ENCODE results near the gene TBC1D9B. TPM values are rescaled to one million over a fixed set of nuclear protein-coding genes. Genes with fewer than 3 reads are reported as not detected.

The TBC1D9B gene
- total RNA-seq, 4 donors from 2014 or later = 50.7 to 78.5 (median 62.4) TPM

- Histone ChIP-seq H3K27me3 (no peaks in the 10 kb centered on the region), H3K4me3 (peak overlapping the region; percentile 79 to 97 (median 84)), H3K4me1 (peaks cover 3 to 34% (median 8%) of the 10 kb centered on the region in 3 donors), H3K36me3 (peaks cover 5 to 28% (median 8%) of the 10 kb centered on the region in 3 donors), H3K27ac (peak overlapping the region; percentile 84 to 93 (median 90)), H3K9me3 (no peaks in the 10 kb centered on the region)
- DNase-seq = no peak
- 0% methylated on average over 8 to 23 of the region's 32 CpGs for WGBS, 2 donors
- intact Hi-C loops (cut with DNase I) = no loop called here
- TF ChIP-seq POLR2A (IDR thresholded peaks at IDR 0.05) (no peak), CTCF (IDR thresholded peaks at IDR 0.05) (no peak)
Observed at GRCh38 chr5:179858241-179858585, 49.5 kb downstream of the TBC1D9B start.

- H3K27me3 ChIP-seq = no peaks in the 10 kb centered on the region
- H3K4me3 ChIP-seq = no peak overlapping the region
- H3K27ac ChIP-seq = no peak overlapping the region
- intact Hi-C loops (cut with DNase I) = no loop called here
- WGBS, 2 donors = 91% methylated on average over 8 of the region's 8 CpGs
- DNase-seq = no peak
- H3K4me1 ChIP-seq = peaks cover 3 to 21% (median 3%) of the 10 kb centered on the region in 3 donors
- peaks cover 0 to 46% (median 20%) of the 10 kb centered on the region in 3 donors for H3K36me3 ChIP-seq
- H3K9me3 ChIP-seq = no peaks in the 10 kb centered on the region
- no peak for TF ChIP-seq CTCF (IDR thresholded peaks at IDR 0.05)
- no peak for TF ChIP-seq POLR2A (IDR thresholded peaks at IDR 0.05)
Observed at GRCh38 chr5:179854356-179854755, 53.3 kb downstream of the TBC1D9B start.

- Histone ChIP-seq H3K4me3 (no peak overlapping the region), H3K9me3 (no peaks in the 10 kb centered on the region), H3K36me3 (peaks cover 0 to 59% (median 20%) of the 10 kb centered on the region in 3 donors), H3K27me3 (no peaks in the 10 kb centered on the region), H3K4me1 (peaks cover 0 to 14% (median 3%) of the 10 kb centered on the region in 3 donors), H3K27ac (no peak overlapping the region)
- DNase-seq = no peak
- intact Hi-C loops (cut with DNase I) = no loop called here
- TF ChIP-seq CTCF (IDR thresholded peaks at IDR 0.05) = no peak
- WGBS, 2 donors = 80 to 88% methylated on average over 7 to 8 of the region's 8 CpGs
Observed at GRCh38 chr5:179852993-179853547, 54.6 kb downstream of the TBC1D9B start.

- Histone ChIP-seq H3K27ac (no peak overlapping the region), H3K9me3 (peaks cover 0 to 10% (median 0%) of the 10 kb centered on the region in 3 donors), H3K4me3 (no peak overlapping the region), H3K36me3 (peaks cover 19 to 82% (median 26%) of the 10 kb centered on the region in 3 donors), H3K27me3 (no peaks in the 10 kb centered on the region), H3K4me1 (peaks cover 0 to 9% (median 2%) of the 10 kb centered on the region in 3 donors)
- 74 to 80% methylated on average over 2 to 8 of the region's 9 CpGs for WGBS, 2 donors
- TF ChIP-seq CTCF (IDR thresholded peaks at IDR 0.05) = no peak
- TF ChIP-seq POLR2A (IDR thresholded peaks at IDR 0.05) = no peak
- intact Hi-C loops (cut with DNase I) = no loop called here
- no peak for DNase-seq
Observed at GRCh38 chr5:179841621-179842020, 66.1 kb downstream of the TBC1D9B start.

GRCh38 chr5:179840766-179841165 is 66.9 kb downstream of the TBC1D9B start:
- Histone ChIP-seq H3K4me1 (peaks cover 0 to 16% (median 7%) of the 10 kb centered on the region in 3 donors), H3K4me3 (no peak overlapping the region), H3K27me3 (no peaks in the 10 kb centered on the region), H3K36me3 (peaks cover 23 to 82% (median 32%) of the 10 kb centered on the region in 3 donors), H3K9me3 (peaks cover 0 to 10% (median 0%) of the 10 kb centered on the region in 3 donors), H3K27ac (no peak overlapping the region)
- no peak for DNase-seq
- WGBS, 2 donors = 72 to 83% methylated on average over 8 to 17 of the region's 17 CpGs
- intact Hi-C loops (cut with DNase I) = no loop called here
- TF ChIP-seq CTCF (IDR thresholded peaks at IDR 0.05) (no peak), POLR2A (IDR thresholded peaks at IDR 0.05) (no peak)
